CD4-positive, alpha-beta T cell (primary cell): ENCODE data around the gene OXA1L. TPM values are rescaled to one million over a fixed set of nuclear protein-coding genes. Genes with fewer than 3 reads are reported as not detected.

Experiments used
- ATAC-seq: fragments of 200-7000 bp; cut with Tn5 transposase; one replicate; pipeline ENCODE4 v1.10.0; 2022; ENCODE audit warnings: mild to moderate bottlenecking; ENCODE audit not compliant: poor library complexity
- CTCF ChIA-PET: fragments of 350-600 bp; sonication (Branson Sonifier 250); formaldehyde crosslinking; loops from one replicate; lab custom pipeline; 2021; ENCODE audit warnings: antibody characterized with exemption, inconsistent platforms; lab: Charles Lee
- POLR2A ChIA-PET: fragments of 350-600 bp; sonication (Branson Sonifier 250); formaldehyde crosslinking; loops from one replicate; lab custom pipeline; 2021; ENCODE audit warnings: antibody characterized with exemption, inconsistent platforms; lab: Charles Lee
- DNase-seq, 14 experiments: peaks; one replicate each; pipeline ENCODE4 v3.0.0-alpha.2; 2013 to 2020; ENCODE audit warnings: mixed read lengths in 2 of 14
- H3K27ac ChIP-seq, 2 donors: one replicate each; pipeline versions ENCODE4 v1.5.1 to v1.7.0; 2013; ENCODE audit warnings: low read length in 2 of 2, low read depth in 1 of 2, mild to moderate bottlenecking in 1 of 2
- H3K27me3 ChIP-seq, 2 experiments: 1 replicate in 1 of 2; 2 replicates in 1 of 2; pipeline versions ENCODE4 v1.6.1 to v1.7.0; 2013; ENCODE audit warnings: low read length in 2 of 2, control low read depth in 1 of 2, mild to moderate bottlenecking in 1 of 2, moderate library complexity in 1 of 2; ENCODE audit not compliant: insufficient read depth in 2 of 2, control insufficient read depth in 1 of 2
- H3K36me3 ChIP-seq: one replicate; pipeline ENCODE4 v1.6.1; 2013; ENCODE audit warnings: low read length, control low read depth; ENCODE audit not compliant: insufficient read depth
- H3K4me1 ChIP-seq: one replicate; pipeline ENCODE4 v1.6.1; 2013; ENCODE audit warnings: low read length, control low read depth; ENCODE audit not compliant: insufficient read depth
- H3K4me3 ChIP-seq: one replicate; pipeline ENCODE4 v1.5.1; 2013; ENCODE audit warnings: mild to moderate bottlenecking, low read length, moderate library complexity
- H3K9me3 ChIP-seq, 2 experiments: 1 replicate in 1 of 2; 2 replicates in 1 of 2; pipeline versions ENCODE4 v1.6.1 to v1.7.0; 2013; ENCODE audit warnings: low read length in 2 of 2, mild to moderate bottlenecking in 2 of 2, control low read depth in 1 of 2, moderate library complexity in 1 of 2; ENCODE audit not compliant: control insufficient read depth in 1 of 2, insufficient read depth in 1 of 2
- H3K27ac Mint-ChIP-seq: one replicate; pipeline ENCODE4 v1.8.0; 2020; ENCODE audit warnings: mixed read lengths
- H3K27me3 Mint-ChIP-seq: one replicate; pipeline ENCODE4 v1.8.0; 2021; ENCODE audit warnings: mixed read lengths
- H3K36me3 Mint-ChIP-seq: one replicate; pipeline ENCODE4 v1.8.0; 2021; ENCODE audit warnings: low read depth, mixed read lengths
- H3K4me1 Mint-ChIP-seq: one replicate; pipeline ENCODE4 v1.8.0; 2021; ENCODE audit warnings: low read depth, mixed read lengths
- H3K4me3 Mint-ChIP-seq: one replicate; pipeline ENCODE4 v1.8.0; 2020; ENCODE audit warnings: mild to moderate bottlenecking, mixed read lengths
- H3K9me3 Mint-ChIP-seq: one replicate; pipeline ENCODE4 v1.8.0; 2020; ENCODE audit warnings: mixed read lengths
- CTCF ChIP-seq: fragments of 200-600 bp; IDR thresholded peaks from one replicate; pipeline ENCODE4 v1.8.0; 2022; ENCODE audit warnings: antibody characterized with exemption, mild to moderate bottlenecking
- intact Hi-C, 2 experiments: fragments of 100-400 bp; cut with DNase I in 1 of 2; cut with micrococcal nuclease in 1 of 2; formaldehyde crosslinking; loops; one replicate each; pipeline versions ENCODE4 v1.15.1 to v1.9.0; 2023 to 2025; cut with DNase I, micrococcal nuclease
- total RNA-seq, 174 experiments: library from RNA in 2 of 174; stranded (reverse) in 2 of 174; gene quantifications; one replicate each; pipeline ENCODE4 v1.2.3 and lab custom pipeline; 2021 to 2026

OXA1L gene
- total RNA-seq, 2 experiments from 2014 or later, result 176 to 177 TPM

GRCh38 chr14:22796087-22796707, 29.7 kb downstream of the OXA1L start:
- H3K36me3 Mint-ChIP-seq, result no peaks in the 10 kb centered on the region
- CTCF ChIA-PET, result no interaction called here
- H3K4me1 Mint-ChIP-seq, result no peaks in the 10 kb centered on the region
- no peak overlapping the region for H3K4me3 Mint-ChIP-seq
- H3K9me3 ChIP-seq, result no peaks in the 10 kb centered on the region
- H3K27me3 Mint-ChIP-seq, result peaks cover 31% of the 10 kb centered on the region
- POLR2A ChIA-PET, result no interaction called here
- H3K36me3 ChIP-seq, result no peaks in the 10 kb centered on the region
- H3K27me3 ChIP-seq, result peaks cover 0 to 4% of the 10 kb centered on the region in 2 experiments
- H3K9me3 Mint-ChIP-seq, result no peaks in the 10 kb centered on the region
- H3K4me3 ChIP-seq, result no peak overlapping the region
- intact Hi-C loops, result no loop called here
- H3K4me1 ChIP-seq, result no peaks in the 10 kb centered on the region
- DNase-seq, result no peak
- ATAC-seq, result no peak
- TF ChIP-seq CTCF, result no peak
- H3K27ac Mint-ChIP-seq, result no peak overlapping the region
- no peak overlapping the region for H3K27ac ChIP-seq

GRCh38 chr14:22797017-22797917, 30.8 kb downstream of the OXA1L start:
- TF ChIP-seq CTCF, result no peak
- H3K4me1 ChIP-seq, result no peaks in the 10 kb centered on the region
- H3K36me3 ChIP-seq, result no peaks in the 10 kb centered on the region
- DNase-seq (no peak), ATAC-seq (no peak)
- intact Hi-C loops, result no loop called here
- no peak overlapping the region for H3K27ac Mint-ChIP-seq
- no peak overlapping the region for H3K4me3 ChIP-seq
- no peak overlapping the region for H3K4me3 Mint-ChIP-seq
- no peaks in the 10 kb centered on the region for H3K9me3 ChIP-seq
- no peak overlapping the region for H3K27ac ChIP-seq
- no peaks in the 10 kb centered on the region for H3K36me3 Mint-ChIP-seq
- peaks cover 33% of the 10 kb centered on the region for H3K27me3 Mint-ChIP-seq
- CTCF ChIA-PET, result no interaction called here
- H3K4me1 Mint-ChIP-seq, result no peaks in the 10 kb centered on the region
- peaks cover 0 to 5% of the 10 kb centered on the region in 2 experiments for H3K27me3 ChIP-seq
- POLR2A ChIA-PET, result no interaction called here
- no peaks in the 10 kb centered on the region for H3K9me3 Mint-ChIP-seq

- ChIA-PET POLR2A (no interaction called here), CTCF (no interaction called here)
- Histone ChIP-seq H3K4me3 (no peak overlapping the region), H3K27ac (no peak overlapping the region), H3K27me3 (peaks cover 0 to 5% of the 10 kb centered on the region in 2 experiments), H3K9me3 (no peaks in the 10 kb centered on the region), H3K4me1 (no peaks in the 10 kb centered on the region), H3K36me3 (no peaks in the 10 kb centered on the region)
- no peak for TF ChIP-seq CTCF
- DNase-seq, result no peak
- no peaks in the 10 kb centered on the region for H3K36me3 Mint-ChIP-seq
- H3K4me1 Mint-ChIP-seq, result no peaks in the 10 kb centered on the region
- no peak overlapping the region for H3K27ac Mint-ChIP-seq
- peaks cover 40% of the 10 kb centered on the region for H3K27me3 Mint-ChIP-seq
- no peaks in the 10 kb centered on the region for H3K9me3 Mint-ChIP-seq
- no peak for ATAC-seq
- H3K4me3 Mint-ChIP-seq, result no peak overlapping the region
- intact Hi-C loops, result no loop called here
These were observed 32.0 kb downstream of the OXA1L start for GRCh38 chr14:22798528-22798927.
